WTC11 (cell line): ENCODE results near the gene DISC1. TPM values are rescaled to one million over a fixed set of nuclear protein-coding genes. Genes with fewer than 3 reads are reported as not detected.

Experiments used
- ATAC-seq: fragments of 200-7000 bp; cut with Tn5 transposase; 2 replicates; pipeline ENCODE4 v1.10.0; 2021; ENCODE audit warnings: mild to moderate bottlenecking, moderate library complexity
- CTCF ChIA-PET: fragments of 300-600 bp; sonication (Branson Sonifier 250); formaldehyde crosslinking; loops from one replicate; lab custom pipeline; 2021; ENCODE audit warnings: antibody characterized with exemption; lab: Charles Lee
- POLR2A ChIA-PET: fragments of 350-600 bp; sonication (Branson Sonifier 250); formaldehyde crosslinking; loops from one replicate; lab custom pipeline; 2021; ENCODE audit warnings: antibody characterized with exemption; lab: Charles Lee
- DNase-seq: peaks from one replicate; pipeline ENCODE4 v3.0.0; 2021; ENCODE audit warnings: low spot score
- H3K27ac Mint-ChIP-seq: 2 replicates; pipeline ENCODE4 v1.8.0; 2021; ENCODE audit warnings: mixed read lengths
- H3K27me3 Mint-ChIP-seq: 2 replicates; pipeline ENCODE4 v1.8.0; 2021; ENCODE audit warnings: low read depth, mild to moderate bottlenecking, moderate library complexity, mixed read lengths
- H3K36me3 Mint-ChIP-seq: 2 replicates; pipeline ENCODE4 v1.8.0; 2021; ENCODE audit warnings: mixed read lengths
- H3K4me1 Mint-ChIP-seq: 2 replicates; pipeline ENCODE4 v1.8.0; 2022; ENCODE audit warnings: mixed read lengths
- H3K4me3 Mint-ChIP-seq: 2 replicates; pipeline ENCODE4 v1.8.0; 2021; ENCODE audit warnings: mild to moderate bottlenecking, moderate library complexity, mixed read lengths
- H3K9me3 Mint-ChIP-seq: 2 replicates; pipeline ENCODE4 v1.8.0; 2021; ENCODE audit warnings: mixed read lengths
- CREB1 ChIP-seq: sonication (generic); formaldehyde crosslinking; IDR thresholded peaks from 2 replicates; pipeline ENCODE4 v1.8.0; 2023; ENCODE audit warnings: mild to moderate bottlenecking, missing genetic modification reagents
- EMX1 ChIP-seq: fragments of 250-450 bp; sonication (Bioruptor Pico); IDR thresholded peaks from 2 replicates; pipeline ENCODE4 v1.8.0; 2021; ENCODE audit warnings: mild to moderate bottlenecking
- FOXJ3 ChIP-seq: sonication (generic); formaldehyde crosslinking; IDR thresholded peaks from 2 replicates; pipeline ENCODE4 v1.9.0; 2021; ENCODE audit warnings: missing genetic modification reagents, mild to moderate bottlenecking, borderline replicate concordance
- IRF2 ChIP-seq: sonication (generic); formaldehyde crosslinking; IDR thresholded peaks from 2 replicates; pipeline ENCODE4 v1.8.0; 2022; ENCODE audit warnings: low read depth, missing genetic modification reagents, borderline replicate concordance
- JUN ChIP-seq: sonication (generic); formaldehyde crosslinking; IDR thresholded peaks from 2 replicates; pipeline ENCODE4 v1.8.0; 2023; ENCODE audit warnings: mild to moderate bottlenecking, missing genetic modification reagents
- KAT7 ChIP-seq: sonication (generic); formaldehyde crosslinking; IDR thresholded peaks from 2 replicates; pipeline ENCODE4 v1.8.1; 2023; ENCODE audit warnings: missing genetic modification reagents, mild to moderate bottlenecking, borderline replicate concordance
- MXD4 ChIP-seq: fragments of 250-450 bp; sonication (Bioruptor Pico); IDR thresholded peaks from 2 replicates; pipeline ENCODE4 v1.8.0; 2021; ENCODE audit warnings: mild to moderate bottlenecking, moderate library complexity, borderline replicate concordance
- NFE2L1 ChIP-seq: sonication (generic); formaldehyde crosslinking; IDR thresholded peaks from 2 replicates; pipeline ENCODE4 v1.8.1; 2023; ENCODE audit warnings: missing genetic modification reagents
- NFYB ChIP-seq: sonication (generic); formaldehyde crosslinking; conservative IDR thresholded peaks from 2 replicates; pipeline ENCODE4 v1.8.0; 2022; ENCODE audit warnings: low read depth, missing genetic modification reagents
- SP1 ChIP-seq: sonication (generic); formaldehyde crosslinking; conservative IDR thresholded peaks from 2 replicates; pipeline ENCODE4 v1.8.1; 2022; ENCODE audit warnings: missing genetic modification reagents
- TEAD1 ChIP-seq: sonication (generic); formaldehyde crosslinking; IDR thresholded peaks from 2 replicates; pipeline ENCODE4 v1.8.0; 2022; ENCODE audit warnings: mild to moderate bottlenecking, missing genetic modification reagents
- ZNF219 ChIP-seq: sonication (generic); formaldehyde crosslinking; IDR thresholded peaks from 2 replicates; pipeline ENCODE4 v1.8.0; 2023; ENCODE audit warnings: missing genetic modification reagents, mild to moderate bottlenecking, borderline replicate concordance
- ZNF263 ChIP-seq: sonication (generic); formaldehyde crosslinking; IDR thresholded peaks from 2 replicates; pipeline ENCODE4 v1.8.1; 2022; ENCODE audit warnings: low read depth, mild to moderate bottlenecking, moderate library complexity, missing genetic modification reagents
- ZNF396 ChIP-seq: fragments of 250-450 bp; sonication (Bioruptor Pico); IDR thresholded peaks from 2 replicates; pipeline ENCODE4 v1.8.0; 2021; ENCODE audit warnings: mild to moderate bottlenecking, moderate library complexity, borderline replicate concordance
- total RNA-seq: library from RNA; stranded (reverse); gene quantifications from 3 replicates; pipeline ENCODE4 v1.2.3, GENCODE V29; 2021
- TF ChIP-seq, protein P1 (sequence below): sonication (generic); formaldehyde crosslinking; IDR thresholded peaks from 2 replicates; pipeline ENCODE4 v1.8.1; 2022; ENCODE audit warnings: low read depth, missing genetic modification reagents, borderline replicate concordance
- TF ChIP-seq, protein P2 (sequence below): sonication (generic); formaldehyde crosslinking; IDR thresholded peaks from 2 replicates; pipeline ENCODE4 v1.8.0; 2023; ENCODE audit warnings: missing genetic modification reagents
- TF ChIP-seq, protein P3 (sequence below): sonication (generic); formaldehyde crosslinking; IDR thresholded peaks from 2 replicates; pipeline ENCODE4 v1.8.0; 2022; ENCODE audit warnings: mild to moderate bottlenecking, missing genetic modification reagents
- TF ChIP-seq, protein P4 (sequence below): sonication (generic); formaldehyde crosslinking; IDR thresholded peaks from 2 replicates; pipeline ENCODE4 v1.8.1; 2023; ENCODE audit warnings: mild to moderate bottlenecking, missing genetic modification reagents
- TF ChIP-seq, protein P5 (sequence below): sonication (generic); formaldehyde crosslinking; IDR thresholded peaks from 2 replicates; pipeline ENCODE4 v1.8.1; 2022; ENCODE audit warnings: missing genetic modification reagents, borderline replicate concordance
- TF ChIP-seq, protein P6 (sequence below): fragments of 200-600 bp; IDR thresholded peaks from 2 replicates; pipeline ENCODE4 v1.8.0; 2022; ENCODE audit warnings: antibody characterized with exemption
- TF ChIP-seq, protein P7 (sequence below): sonication (generic); formaldehyde crosslinking; IDR thresholded peaks from 2 replicates; pipeline ENCODE4 v1.8.0; 2022; ENCODE audit warnings: mild to moderate bottlenecking, missing genetic modification reagents

The DISC1 gene
- total RNA-seq, 1 experiment from 2014 or later = 5.5 TPM

DNA sequence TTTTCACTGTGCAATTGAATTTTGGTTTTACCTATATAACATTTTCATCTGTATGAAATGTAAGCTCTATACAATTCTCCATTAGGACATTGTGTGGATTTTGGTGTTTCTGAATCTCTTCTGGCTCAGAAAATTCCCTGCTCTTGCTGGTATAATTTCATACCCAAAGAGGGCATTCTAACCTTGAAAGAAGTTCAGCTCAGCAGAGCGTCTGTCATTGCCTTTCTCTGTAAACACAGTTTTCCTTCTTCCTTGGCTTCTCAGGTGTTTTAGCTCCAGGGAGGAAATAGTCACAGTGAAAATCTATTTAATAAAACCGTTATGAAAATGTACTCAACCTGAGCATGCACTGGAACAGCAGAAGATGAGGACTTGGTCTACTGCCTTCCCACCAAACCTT, 16.0 kb downstream of the DISC1 start:
- no peaks in the 10 kb centered on the region for H3K4me1 Mint-ChIP-seq
- TF ChIP-seq, protein P1, sequence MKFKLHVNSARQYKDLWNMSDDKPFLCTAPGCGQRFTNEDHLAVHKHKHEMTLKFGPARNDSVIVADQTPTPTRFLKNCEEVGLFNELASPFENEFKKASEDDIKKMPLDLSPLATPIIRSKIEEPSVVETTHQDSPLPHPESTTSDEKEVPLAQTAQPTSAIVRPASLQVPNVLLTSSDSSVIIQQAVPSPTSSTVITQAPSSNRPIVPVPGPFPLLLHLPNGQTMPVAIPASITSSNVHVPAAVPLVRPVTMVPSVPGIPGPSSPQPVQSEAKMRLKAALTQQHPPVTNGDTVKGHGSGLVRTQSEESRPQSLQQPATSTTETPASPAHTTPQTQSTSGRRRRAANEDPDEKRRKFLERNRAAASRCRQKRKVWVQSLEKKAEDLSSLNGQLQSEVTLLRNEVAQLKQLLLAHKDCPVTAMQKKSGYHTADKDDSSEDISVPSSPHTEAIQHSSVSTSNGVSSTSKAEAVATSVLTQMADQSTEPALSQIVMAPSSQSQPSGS (CRISPR knock-in tag) = no peak
- TF ChIP-seq, protein P2, sequence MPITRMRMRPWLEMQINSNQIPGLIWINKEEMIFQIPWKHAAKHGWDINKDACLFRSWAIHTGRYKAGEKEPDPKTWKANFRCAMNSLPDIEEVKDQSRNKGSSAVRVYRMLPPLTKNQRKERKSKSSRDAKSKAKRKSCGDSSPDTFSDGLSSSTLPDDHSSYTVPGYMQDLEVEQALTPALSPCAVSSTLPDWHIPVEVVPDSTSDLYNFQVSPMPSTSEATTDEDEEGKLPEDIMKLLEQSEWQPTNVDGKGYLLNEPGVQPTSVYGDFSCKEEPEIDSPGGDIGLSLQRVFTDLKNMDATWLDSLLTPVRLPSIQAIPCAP = no peak
- TF ChIP-seq MXD4 (CRISPR knock-in tag) (no peak), TEAD1 (CRISPR knock-in tag) (no peak), ZNF263 (CRISPR knock-in tag) (no peak), FOXJ3 (CRISPR knock-in tag) (no peak), IRF2 (CRISPR knock-in tag) (no peak), EMX1 (CRISPR knock-in tag) (no peak), ZNF219 (CRISPR knock-in tag) (no peak), SP1 (CRISPR knock-in tag) (no peak), CREB1 (no peak), ZNF396 (no peak), NFYB (CRISPR knock-in tag) (no peak), NFE2L1 (CRISPR knock-in tag) (no peak)
- TF ChIP-seq, protein P3, sequence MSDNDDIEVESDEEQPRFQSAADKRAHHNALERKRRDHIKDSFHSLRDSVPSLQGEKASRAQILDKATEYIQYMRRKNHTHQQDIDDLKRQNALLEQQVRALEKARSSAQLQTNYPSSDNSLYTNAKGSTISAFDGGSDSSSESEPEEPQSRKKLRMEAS (CRISPR knock-in tag) = no peak
- TF ChIP-seq, protein P4, sequence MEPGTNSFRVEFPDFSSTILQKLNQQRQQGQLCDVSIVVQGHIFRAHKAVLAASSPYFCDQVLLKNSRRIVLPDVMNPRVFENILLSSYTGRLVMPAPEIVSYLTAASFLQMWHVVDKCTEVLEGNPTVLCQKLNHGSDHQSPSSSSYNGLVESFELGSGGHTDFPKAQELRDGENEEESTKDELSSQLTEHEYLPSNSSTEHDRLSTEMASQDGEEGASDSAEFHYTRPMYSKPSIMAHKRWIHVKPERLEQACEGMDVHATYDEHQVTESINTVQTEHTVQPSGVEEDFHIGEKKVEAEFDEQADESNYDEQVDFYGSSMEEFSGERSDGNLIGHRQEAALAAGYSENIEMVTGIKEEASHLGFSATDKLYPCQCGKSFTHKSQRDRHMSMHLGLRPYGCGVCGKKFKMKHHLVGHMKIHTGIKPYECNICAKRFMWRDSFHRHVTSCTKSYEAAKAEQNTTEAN (CRISPR knock-in tag) = no peak
- ChIA-PET CTCF (interaction anchor here (1.9 kb wide), 1 partner anchor 114 kb away, joined by 7 read pairs; no protein-coding TSS in a partner anchor), POLR2A (no interaction called here)
- H3K27me3 Mint-ChIP-seq = peaks cover 4% of the 10 kb centered on the region; the same call in 1 of the 2 replicates
- no peak for ATAC-seq
- DNase-seq = no peak
- H3K36me3 Mint-ChIP-seq = peaks cover 12% of the 10 kb centered on the region
- no peak overlapping the region for H3K27ac Mint-ChIP-seq
- peaks cover 15% of the 10 kb centered on the region for H3K9me3 Mint-ChIP-seq
- no peak overlapping the region for H3K4me3 Mint-ChIP-seq

DNA sequence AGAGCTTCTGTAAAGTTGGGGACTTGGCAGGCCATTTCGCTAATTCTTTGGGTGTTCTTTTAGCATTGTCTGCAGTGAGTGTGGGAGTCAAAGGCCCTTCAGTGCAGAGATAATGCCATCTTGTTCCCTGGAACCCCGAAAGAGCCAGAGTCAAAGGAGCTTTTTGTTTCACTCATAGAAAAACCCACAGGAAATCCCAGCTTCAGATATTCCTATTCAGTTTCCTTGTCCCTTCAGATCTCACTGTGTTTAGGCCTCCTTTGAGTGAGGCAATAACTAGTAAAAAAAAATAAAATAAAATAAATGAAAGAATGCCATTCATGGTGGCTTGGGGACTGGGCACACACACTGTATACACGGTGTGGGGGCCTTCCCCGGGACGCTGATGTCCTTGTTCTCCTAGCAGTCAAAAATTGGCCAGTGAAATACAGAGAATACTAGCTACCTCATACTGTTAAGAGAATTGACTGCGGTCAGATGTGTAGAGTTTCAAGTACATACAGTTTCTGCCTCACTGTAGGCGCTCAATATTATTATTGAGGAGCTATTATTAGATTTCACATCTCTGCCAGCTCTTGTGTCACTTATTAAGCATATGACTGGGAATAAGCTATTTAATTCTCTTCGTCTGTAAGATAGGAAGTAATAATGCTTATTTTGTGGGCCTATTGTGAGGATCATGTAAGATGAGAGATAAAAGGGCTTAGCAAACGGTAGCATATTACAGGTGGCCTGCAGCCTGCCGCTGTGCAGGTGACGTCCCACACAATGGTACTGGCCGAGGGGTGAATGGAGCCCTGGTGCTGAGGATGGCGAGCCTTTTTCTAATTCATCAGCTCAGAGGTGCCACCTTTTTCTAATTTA, 16.7 kb downstream of the DISC1 start:
- no peak for ATAC-seq
- Mint-ChIP-seq H3K9me3 (peaks cover 22% of the 10 kb centered on the region), H3K27me3 (peaks cover 5% of the 10 kb centered on the region; the same call in 1 of the 2 replicates), H3K36me3 (peaks cover 12% of the 10 kb centered on the region), H3K4me3 (no peak overlapping the region), H3K4me1 (no peaks in the 10 kb centered on the region), H3K27ac (no peak overlapping the region)
- ChIA-PET POLR2A (interaction anchor here (0.6 kb wide), 1 partner anchor 351 kb away, joined by 3 read pairs; no protein-coding TSS in a partner anchor), CTCF (interaction anchor here (1.9 kb wide), 1 partner anchor 114 kb away, joined by 7 read pairs; no protein-coding TSS in a partner anchor)
- no peak for DNase-seq
- TF ChIP-seq, protein P5, sequence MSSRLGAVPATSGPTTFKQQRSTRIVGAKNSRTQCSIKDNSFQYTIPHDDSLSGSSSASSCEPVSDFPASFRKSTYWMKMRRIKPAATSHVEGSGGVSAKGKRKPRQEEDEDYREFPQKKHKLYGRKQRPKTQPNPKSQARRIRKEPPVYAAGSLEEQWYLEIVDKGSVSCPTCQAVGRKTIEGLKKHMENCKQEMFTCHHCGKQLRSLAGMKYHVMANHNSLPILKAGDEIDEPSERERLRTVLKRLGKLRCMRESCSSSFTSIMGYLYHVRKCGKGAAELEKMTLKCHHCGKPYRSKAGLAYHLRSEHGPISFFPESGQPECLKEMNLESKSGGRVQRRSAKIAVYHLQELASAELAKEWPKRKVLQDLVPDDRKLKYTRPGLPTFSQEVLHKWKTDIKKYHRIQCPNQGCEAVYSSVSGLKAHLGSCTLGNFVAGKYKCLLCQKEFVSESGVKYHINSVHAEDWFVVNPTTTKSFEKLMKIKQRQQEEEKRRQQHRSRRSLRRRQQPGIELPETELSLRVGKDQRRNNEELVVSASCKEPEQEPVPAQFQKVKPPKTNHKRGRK (CRISPR knock-in tag) = no peak
- TF ChIP-seq, protein P6, sequence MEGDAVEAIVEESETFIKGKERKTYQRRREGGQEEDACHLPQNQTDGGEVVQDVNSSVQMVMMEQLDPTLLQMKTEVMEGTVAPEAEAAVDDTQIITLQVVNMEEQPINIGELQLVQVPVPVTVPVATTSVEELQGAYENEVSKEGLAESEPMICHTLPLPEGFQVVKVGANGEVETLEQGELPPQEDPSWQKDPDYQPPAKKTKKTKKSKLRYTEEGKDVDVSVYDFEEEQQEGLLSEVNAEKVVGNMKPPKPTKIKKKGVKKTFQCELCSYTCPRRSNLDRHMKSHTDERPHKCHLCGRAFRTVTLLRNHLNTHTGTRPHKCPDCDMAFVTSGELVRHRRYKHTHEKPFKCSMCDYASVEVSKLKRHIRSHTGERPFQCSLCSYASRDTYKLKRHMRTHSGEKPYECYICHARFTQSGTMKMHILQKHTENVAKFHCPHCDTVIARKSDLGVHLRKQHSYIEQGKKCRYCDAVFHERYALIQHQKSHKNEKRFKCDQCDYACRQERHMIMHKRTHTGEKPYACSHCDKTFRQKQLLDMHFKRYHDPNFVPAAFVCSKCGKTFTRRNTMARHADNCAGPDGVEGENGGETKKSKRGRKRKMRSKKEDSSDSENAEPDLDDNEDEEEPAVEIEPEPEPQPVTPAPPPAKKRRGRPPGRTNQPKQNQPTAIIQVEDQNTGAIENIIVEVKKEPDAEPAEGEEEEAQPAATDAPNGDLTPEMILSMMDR = no peak
- TF ChIP-seq, protein P2 = no peak
- TF ChIP-seq JUN (CRISPR knock-in tag) (no peak), KAT7 (CRISPR knock-in tag) (no peak), ZNF396 (no peak)
- TF ChIP-seq, protein P7, sequence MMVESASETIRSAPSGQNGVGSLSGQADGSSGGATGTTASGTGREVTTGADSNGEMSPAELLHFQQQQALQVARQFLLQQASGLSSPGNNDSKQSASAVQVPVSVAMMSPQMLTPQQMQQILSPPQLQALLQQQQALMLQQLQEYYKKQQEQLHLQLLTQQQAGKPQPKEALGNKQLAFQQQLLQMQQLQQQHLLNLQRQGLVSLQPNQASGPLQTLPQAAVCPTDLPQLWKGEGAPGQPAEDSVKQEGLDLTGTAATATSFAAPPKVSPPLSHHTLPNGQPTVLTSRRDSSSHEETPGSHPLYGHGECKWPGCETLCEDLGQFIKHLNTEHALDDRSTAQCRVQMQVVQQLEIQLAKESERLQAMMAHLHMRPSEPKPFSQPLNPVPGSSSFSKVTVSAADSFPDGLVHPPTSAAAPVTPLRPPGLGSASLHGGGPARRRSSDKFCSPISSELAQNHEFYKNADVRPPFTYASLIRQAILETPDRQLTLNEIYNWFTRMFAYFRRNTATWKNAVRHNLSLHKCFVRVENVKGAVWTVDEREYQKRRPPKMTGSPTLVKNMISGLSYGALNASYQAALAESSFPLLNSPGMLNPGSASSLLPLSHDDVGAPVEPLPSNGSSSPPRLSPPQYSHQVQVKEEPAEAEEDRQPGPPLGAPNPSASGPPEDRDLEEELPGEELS (CRISPR knock-in tag) = no peak
